Measurements from ENCODE around the gene E2F1. TPM values are rescaled to one million over a fixed set of nuclear protein-coding genes. Genes with fewer than 3 reads are reported as not detected.

Gene E2F1
- total RNA-seq, 2 experiments from 2014 or later: 128 to 148 TPM

GRCh38 chr20:33676652-33677645, 9.2 kb downstream of the E2F1 start:
- H3K4me3 ChIP-seq (ENCODE audit: low read depth, low read length, poor library complexity, severe bottlenecking): no peak overlapping the region
- BruUV-seq (replicated peaks): no TSS peak
- H3K4me1 ChIP-seq (ENCODE audit: insufficient read depth, low read length, poor library complexity, severe bottlenecking): peaks cover 69% of the 10 kb centered on the region
- DNase-seq (ENCODE audit: low spot score): no peak
- H3K9me2 ChIP-seq (ENCODE audit: insufficient read depth, low read length): no peaks in the 10 kb centered on the region
- no peak overlapping the region for H2AFZ ChIP-seq (ENCODE audit: low read length)
- intact Hi-C loops (cut with micrococcal nuclease; ENCODE audit: unreplicated experiment): no loop called here
- ChIA-PET CTCF (ENCODE audit: unreplicated experiment) (no interaction called here), POLR2A (no interaction called here)
- peaks cover 45% of the 10 kb centered on the region for H3K79me2 ChIP-seq (ENCODE audit: insufficient read depth, low read depth, low read length)
- peak overlapping the region; percentile 68 for H3K27ac ChIP-seq (ENCODE audit: low read depth, low read length, poor library complexity, severe bottlenecking)
- peaks cover 14% of the 10 kb centered on the region; the same call in 1 of the 2 replicates for H4K20me1 ChIP-seq (ENCODE audit: insufficient read depth, low read length)
- no peak for TF ChIP-seq EZH2phosphoT487 (IDR thresholded peaks at IDR 0.05; ENCODE audit: borderline replicate concordance, low read depth, low read length)
- no peak for TF ChIP-seq CTCF (conservative IDR thresholded peaks at IDR 0.05; ENCODE audit: low read length)
- H3K4me2 ChIP-seq (ENCODE audit: low read length): no peak overlapping the region
- peaks cover 69% of the 10 kb centered on the region for H3K36me3 ChIP-seq (ENCODE audit: insufficient read depth, low read length)
- no peaks in the 10 kb centered on the region for H3K9me3 ChIP-seq (ENCODE audit: low read length)

- Histone ChIP-seq H3K9me2 (ENCODE audit: insufficient read depth, low read length) (no peaks in the 10 kb centered on the region), H3K36me3 (ENCODE audit: insufficient read depth, low read length) (peaks cover 71% of the 10 kb centered on the region), H3K4me1 (ENCODE audit: insufficient read depth, low read length, poor library complexity, severe bottlenecking) (peaks cover 63% of the 10 kb centered on the region), H3K27ac (ENCODE audit: low read depth, low read length, poor library complexity, severe bottlenecking) (peak overlapping the region; percentile 68), H3K4me2 (ENCODE audit: low read length) (no peak overlapping the region), H4K20me1 (ENCODE audit: insufficient read depth, low read length) (peaks cover 11% of the 10 kb centered on the region; the same call in 1 of the 2 replicates), H3K9me3 (ENCODE audit: low read length) (no peaks in the 10 kb centered on the region), H3K79me2 (ENCODE audit: insufficient read depth, low read depth, low read length) (peaks cover 37% of the 10 kb centered on the region), H3K4me3 (ENCODE audit: low read depth, low read length, poor library complexity, severe bottlenecking) (no peak overlapping the region), H2AFZ (ENCODE audit: low read length) (no peak overlapping the region)
- intact Hi-C loops (cut with micrococcal nuclease; ENCODE audit: unreplicated experiment): no loop called here
- CTCF ChIA-PET (ENCODE audit: unreplicated experiment): no interaction called here
- BruUV-seq (replicated peaks): no TSS peak
- POLR2A ChIA-PET: no interaction called here
- no peak for DNase-seq (ENCODE audit: low spot score)
- TF ChIP-seq EZH2phosphoT487 (IDR thresholded peaks at IDR 0.05; ENCODE audit: borderline replicate concordance, low read depth, low read length) (no peak), CTCF (conservative IDR thresholded peaks at IDR 0.05; ENCODE audit: low read length) (no peak)
Observed at GRCh38 chr20:33676121-33676520, 10.1 kb downstream of the E2F1 start.

All from OCI-LY7 (cell line).